HL-60 (cell line): ENCODE results near the gene MTREX.

Experiments used
- DNase-seq, 2 experiments: peaks; one replicate each; pipeline ENCODE4 v3.0.0-alpha.2; 2010 to 2020; ENCODE audit warnings: low read depth in 1 of 2, low spot score in 1 of 2
- H3K27ac ChIP-seq: fragments of 250-450 bp; sonication (Bioruptor Pico); replicated peaks from 2 replicates; pipeline ENCODE4 v1.5.1; 2020; ENCODE audit warnings: mild to moderate bottlenecking, moderate library complexity
- H3K27me3 ChIP-seq: fragments of 250-450 bp; sonication (Bioruptor Pico); 2 replicates; pipeline ENCODE4 v1.5.1; 2021; ENCODE audit warnings: mild to moderate bottlenecking, moderate library complexity; ENCODE audit not compliant: insufficient read depth, poor library complexity, severe bottlenecking
- H3K4me3 ChIP-seq: replicated peaks from 2 replicates; pipeline ENCODE4 v1.5.1; 2011; ENCODE audit warnings: mild to moderate bottlenecking, control low read depth, low read length; ENCODE audit not compliant: insufficient read depth
- CTCF ChIP-seq: IDR thresholded peaks from one replicate; pipeline ENCODE4 v1.5.1; 2011; ENCODE audit warnings: low read length, control low read depth, inconsistent platforms; ENCODE audit not compliant: insufficient read depth
- GABPA ChIP-seq: IDR thresholded peaks from 2 replicates; pipeline ENCODE4 v1.6.1; 2012; ENCODE audit warnings: low read depth
- POLR2AphosphoS5 ChIP-seq: IDR thresholded peaks from 2 replicates; pipeline ENCODE4 v1.6.1; 2012; ENCODE audit warnings: low read depth
- REST ChIP-seq: IDR thresholded peaks from 2 replicates; pipeline ENCODE4 v1.6.1; 2012; ENCODE audit warnings: low read depth; ENCODE audit not compliant: insufficient replicate concordance
- SPI1 ChIP-seq: IDR thresholded peaks from 2 replicates; pipeline ENCODE4 v1.6.1; 2012; ENCODE audit warnings: low read depth, mild to moderate bottlenecking, borderline replicate concordance

Gene MTREX

GRCh38 chr5:55441954-55442353, 134.2 kb downstream of the MTREX start:
- Histone ChIP-seq H3K4me3 (no peak overlapping the region), H3K27me3 (no peaks in the 10 kb centered on the region), H3K27ac (no peak overlapping the region)
- no peak for TF ChIP-seq POLR2AphosphoS5
- no peak for TF ChIP-seq CTCF
- no peak for TF ChIP-seq REST
- TF ChIP-seq GABPA, result no peak
- no peak for TF ChIP-seq SPI1
- DNase-seq, result no peak

- H3K27me3 ChIP-seq, result no peaks in the 10 kb centered on the region
- TF ChIP-seq SPI1 (no peak), REST (no peak), POLR2AphosphoS5 (no peak), GABPA (no peak), CTCF (no peak)
These were observed 138.0 kb downstream of the MTREX start for GRCh38 chr5:55445791-55446190.

GRCh38 chr5:55446640-55447351, 139.0 kb downstream of the MTREX start:
- DNase-seq, result no peak
- Histone ChIP-seq H3K27me3 (no peaks in the 10 kb centered on the region), H3K27ac (no peak overlapping the region), H3K4me3 (no peak overlapping the region)
- TF ChIP-seq CTCF, result no peak
- no peak for TF ChIP-seq REST
- TF ChIP-seq POLR2AphosphoS5, result no peak
- TF ChIP-seq GABPA, result no peak
- TF ChIP-seq SPI1, result no peak

More at GRCh38 chr5:55445791-55446190, 138.0 kb downstream of the MTREX start:
- H3K27ac ChIP-seq, result no peak overlapping the region
- no peak for DNase-seq
- H3K4me3 ChIP-seq, result no peak overlapping the region
